GM12891 (cell line): ENCODE results near the gene OOSP3.
"Not testable (repeated sequence)": the region's sequence is repeated elsewhere in the genome, so short reads cannot be mapped to it uniquely, and the experiment has no call there.

Experiments used
- DNase-seq: peaks from one replicate; pipeline ENCODE4 v3.0.0; 2011; ENCODE audit warnings: low spot score; ENCODE audit not compliant: insufficient read length
- FAIRE-seq: peaks from 2 replicates; lab custom pipeline; 2011; peaks lifted over from hg19 to GRCh38; lab: Jason Lieb, UNC
- PAX5 ChIP-seq: IDR thresholded peaks from 2 replicates; pipeline ENCODE4 v1.6.1; 2011; ENCODE audit warnings: low read length, moderate library complexity, mild to moderate bottlenecking; ENCODE audit not compliant: insufficient read depth, severe bottlenecking
- POLR2A ChIP-seq: IDR thresholded peaks from 2 replicates; pipeline ENCODE4 v1.6.1; 2011; ENCODE audit warnings: low read depth, low read length, control low read depth
- POLR2AphosphoS5 ChIP-seq: IDR thresholded peaks from 2 replicates; pipeline ENCODE4 v1.6.1; 2011; ENCODE audit warnings: low read depth, low read length, control low read depth
- POU2F2 ChIP-seq: IDR thresholded peaks from 2 replicates; pipeline ENCODE4 v1.6.1; 2011; ENCODE audit warnings: low read depth, mild to moderate bottlenecking, control low read depth, low read length, moderate library complexity
- SPI1 ChIP-seq: IDR thresholded peaks from 2 replicates; pipeline ENCODE4 v1.6.1; 2011; ENCODE audit warnings: low read depth, low read length, control low read depth
- TAF1 ChIP-seq: IDR thresholded peaks from 2 replicates; pipeline ENCODE4 v1.6.1; 2011; ENCODE audit warnings: low read depth, low read length, control low read depth

OOSP3 gene

GRCh38 chr11:59900366-59901126 is 22.0 kb downstream of the OOSP3 start:
- TF ChIP-seq POLR2A (no peak), POLR2AphosphoS5 (no peak), POU2F2 (no peak), SPI1 (no peak), TAF1 (no peak), PAX5 (no peak)
- no peak for DNase-seq
- FAIRE-seq, result no peak

- FAIRE-seq, result no peak
- no peak for DNase-seq
- TF ChIP-seq PAX5 (no peak), SPI1 (no peak), POU2F2 (no peak), POLR2AphosphoS5 (no peak), POLR2A (no peak), TAF1 (no peak)
Measured at GRCh38 chr11:59901306-59901705, 22.7 kb downstream of the OOSP3 start.

- FAIRE-seq, DNase-seq: not testable (repeated sequence)
Measured at GRCh38 chr11:59903569-59903968, 25.0 kb downstream of the OOSP3 start.

GRCh38 chr11:59918480-59918879 is 39.9 kb downstream of the OOSP3 start:
- no peak for TF ChIP-seq SPI1
- no peak for TF ChIP-seq POLR2AphosphoS5
- TF ChIP-seq POLR2A, result no peak
- no peak for TF ChIP-seq TAF1
- TF ChIP-seq POU2F2, result no peak
- TF ChIP-seq PAX5, result no peak
- no peak for DNase-seq
- FAIRE-seq, result no peak

GRCh38 chr11:59918987-59919589 is 40.5 kb downstream of the OOSP3 start:
- peak; percentile 6 for DNase-seq
- FAIRE-seq, result no peak
- no peak for TF ChIP-seq TAF1
- TF ChIP-seq SPI1, result no peak
- TF ChIP-seq POLR2A, result no peak
- no peak for TF ChIP-seq PAX5
- TF ChIP-seq POU2F2, result no peak

- no peak for TF ChIP-seq POLR2AphosphoS5
- no peak for TF ChIP-seq PAX5
- TF ChIP-seq TAF1, result no peak
- TF ChIP-seq SPI1, result no peak
- TF ChIP-seq POLR2A, result no peak
- TF ChIP-seq POU2F2, result no peak
Measured at GRCh38 chr11:59923813-59924212, 45.2 kb downstream of the OOSP3 start.

GRCh38 chr11:59931688-59932087 is 53.1 kb downstream of the OOSP3 start:
- TF ChIP-seq TAF1 (no peak), POU2F2 (no peak), POLR2A (no peak), PAX5 (no peak), SPI1 (no peak), POLR2AphosphoS5 (no peak)
- DNase-seq (no peak), FAIRE-seq (no peak)

More at GRCh38 chr11:59923813-59924212, 45.2 kb downstream of the OOSP3 start:
- FAIRE-seq, result no peak
- no peak for DNase-seq

- DNase-seq, result no peak
- no peak for TF ChIP-seq SPI1
- TF ChIP-seq TAF1, result no peak
- TF ChIP-seq POU2F2, result no peak
- TF ChIP-seq POLR2AphosphoS5, result no peak
- no peak for TF ChIP-seq PAX5
- TF ChIP-seq POLR2A, result no peak
- no peak for FAIRE-seq
Measured at GRCh38 chr11:59938132-59938531, 59.5 kb downstream of the OOSP3 start, which contains the start of gene OOSP1. Gene OOSP1 (plus strand): TSS chr11:59938432. CDS start chr11:59938455, 23 bp downstream.

- no peak for DNase-seq
- TF ChIP-seq SPI1 (no peak), PAX5 (no peak)
- FAIRE-seq, result no peak
Measured at GRCh38 chr11:59938718-59939117, 60.1 kb downstream of the OOSP3 start.

- DNase-seq (no peak), FAIRE-seq (no peak)
- TF ChIP-seq POU2F2 (no peak), POLR2AphosphoS5 (no peak), TAF1 (no peak), POLR2A (no peak), SPI1 (no peak)
Measured at GRCh38 chr11:59939482-59939881, 60.9 kb downstream of the OOSP3 start.
